H1 (cell line): ENCODE data around the gene C1S. TPM values are rescaled to one million over a fixed set of nuclear protein-coding genes. Genes with fewer than 3 reads are reported as not detected.

ENCODE experiments used
- CTCF ChIA-PET: fragments of 300-600 bp; sonication (Branson Sonifier 250); formaldehyde crosslinking; loops from one replicate; lab custom pipeline; 2021; ENCODE audit not compliant: partially characterized antibody; lab: Charles Lee
- POLR2A ChIA-PET: fragments of 300-600 bp; sonication (Branson Sonifier 250); formaldehyde crosslinking; loops from one replicate; lab custom pipeline; 2021; ENCODE audit warnings: inconsistent platforms; ENCODE audit not compliant: partially characterized antibody; lab: Charles Lee
- DNase-seq, 2 experiments: peaks; one replicate each; pipeline versions ENCODE4 v3.0.0 to v3.0.0-alpha.2; 2010 to 2022; ENCODE audit warnings: low spot score in 2 of 2, low read depth in 1 of 2, mixed read lengths in 1 of 2
- FAIRE-seq: peaks from 2 replicates; lab custom pipeline; 2011; peaks lifted over from hg19 to GRCh38; lab: Jason Lieb, UNC
- H2AFZ ChIP-seq: 2 replicates; pipeline ENCODE4 v1.8.1; 2012; ENCODE audit warnings: low read length, inconsistent platforms
- H2AK5ac ChIP-seq: 2 replicates; pipeline ENCODE4 v1.6.1; 2013; ENCODE audit warnings: low read depth, low read length
- H2BK120ac ChIP-seq: replicated peaks from 2 replicates; pipeline ENCODE3; 2013; ENCODE audit warnings: low read depth, low read length, inconsistent platforms
- H2BK12ac ChIP-seq: 2 replicates; pipeline ENCODE4 v1.6.1; 2013; ENCODE audit warnings: low read depth, low read length
- H2BK15ac ChIP-seq: 2 replicates; pipeline ENCODE4 v1.6.1; 2013; ENCODE audit warnings: low read length
- H2BK20ac ChIP-seq: 2 replicates; pipeline ENCODE4 v1.6.1; 2013; ENCODE audit warnings: low read length
- H2BK5ac ChIP-seq: 2 replicates; pipeline ENCODE4 v1.6.1; 2013; ENCODE audit warnings: low read depth, low read length
- H3K14ac ChIP-seq: 2 replicates; pipeline ENCODE4 v1.6.1; 2013; ENCODE audit warnings: inconsistent platforms; ENCODE audit not compliant: insufficient read length
- H3K18ac ChIP-seq: 2 replicates; pipeline ENCODE4 v1.6.1; 2013; ENCODE audit warnings: low read length; ENCODE audit errors: extremely low read depth
- H3K23ac ChIP-seq: 2 replicates; pipeline ENCODE4 v1.6.1; 2013; ENCODE audit warnings: inconsistent platforms; ENCODE audit not compliant: insufficient read length
- H3K23me2 ChIP-seq: 2 replicates; pipeline ENCODE4 v1.6.1; 2013; ENCODE audit warnings: low read depth, low read length
- H3K27ac ChIP-seq: 2 replicates; pipeline ENCODE4 v1.6.1; 2011; ENCODE audit warnings: low read depth, low read length, inconsistent platforms
- H3K27me3 ChIP-seq, 4 experiments: replicated peaks in 1 of 4; 1 replicate in 1 of 4; 2 replicates in 3 of 4; pipeline versions ENCODE4 v1.6.1 to v1.8.1; 2011 to 2013; ENCODE audit warnings: low read length in 3 of 4, mild to moderate bottlenecking in 3 of 4, inconsistent platforms in 2 of 4, mixed read lengths in 2 of 4, moderate library complexity in 1 of 4; ENCODE audit not compliant: control insufficient read depth in 3 of 4, insufficient read depth in 3 of 4; ENCODE audit errors: extremely low read depth in 1 of 4
- H3K36me3 ChIP-seq, 4 experiments: 2 replicates each; pipeline versions ENCODE4 v1.6.1 to v1.8.1; 2011 to 2013; ENCODE audit warnings: mild to moderate bottlenecking in 4 of 4, low read length in 3 of 4, moderate library complexity in 2 of 4, control low read depth in 1 of 4, inconsistent platforms in 1 of 4; ENCODE audit not compliant: insufficient read depth in 4 of 4, control insufficient read depth in 2 of 4
- H3K4ac ChIP-seq: replicated peaks from 2 replicates; pipeline ENCODE3; 2013; ENCODE audit warnings: low read length, low read depth, mixed read lengths, inconsistent platforms; ENCODE audit not compliant: insufficient read length
- H3K4me1 ChIP-seq, 4 experiments: replicated peaks in 1 of 4; 1 replicate in 1 of 4; 2 replicates in 3 of 4; pipeline versions ENCODE4 v1.6.1 to v1.8.1; 2011 to 2013; ENCODE audit warnings: low read length in 3 of 4, inconsistent platforms in 2 of 4, mixed read lengths in 1 of 4; ENCODE audit not compliant: insufficient read depth in 4 of 4, control insufficient read depth in 3 of 4
- H3K4me2 ChIP-seq, 2 experiments: 2 replicates each; pipeline versions ENCODE4 v1.6.1 to v1.8.1; 2011 to 2013; ENCODE audit warnings: low read depth in 2 of 2, low read length in 2 of 2, control low read depth in 1 of 2, inconsistent platforms in 1 of 2, mild to moderate bottlenecking in 1 of 2; ENCODE audit not compliant: insufficient read depth in 1 of 2
- H3K4me3 ChIP-seq, 4 experiments: fragments of 200-600, 300-600 bp in 1 of 4; sonication (generic), shearing (Covaris generic), sonication (Bioruptor Twin) in 1 of 4; 2 replicates each; pipeline versions ENCODE4 v1.5.1 to v1.8.1; 2011 to 2016; ENCODE audit warnings: low read length in 4 of 4, low read depth in 3 of 4, control low read depth in 2 of 4, inconsistent platforms in 2 of 4, mild to moderate bottlenecking in 2 of 4, mixed read lengths in 1 of 4, moderate library complexity in 1 of 4; ENCODE audit not compliant: insufficient read depth in 2 of 4; ENCODE audit errors: extremely low read depth in 1 of 4
- H3K56ac ChIP-seq: replicated peaks from 2 replicates; pipeline ENCODE3; 2013; ENCODE audit warnings: low read depth, mild to moderate bottlenecking, mixed read lengths, low read length, inconsistent platforms; ENCODE audit not compliant: insufficient read length
- H3K79me1 ChIP-seq: 2 replicates; pipeline ENCODE4 v1.6.1; 2013; ENCODE audit warnings: low read depth, low read length, control low read depth
- H3K79me2 ChIP-seq, 2 experiments: 2 replicates each; pipeline versions ENCODE4 v1.6.1 to v1.8.1; 2012 to 2013; ENCODE audit warnings: low read length in 2 of 2, mild to moderate bottlenecking in 2 of 2, inconsistent platforms in 1 of 2; ENCODE audit not compliant: insufficient read depth in 2 of 2, control insufficient read depth in 1 of 2
- H3K9ac ChIP-seq, 4 experiments: replicated peaks in 1 of 4; 1 replicate in 1 of 4; 2 replicates in 3 of 4; pipeline versions ENCODE4 v1.6.1 to v1.8.1; 2011 to 2013; ENCODE audit warnings: low read depth in 3 of 4, low read length in 3 of 4, control low read depth in 2 of 4, mild to moderate bottlenecking in 2 of 4, moderate library complexity in 2 of 4, inconsistent platforms in 1 of 4; ENCODE audit errors: extremely low read depth in 1 of 4
- H3K9me3 ChIP-seq, 2 experiments: 2 replicates each; pipeline versions ENCODE4 v1.6.1 to v1.8.1; 2012 to 2013; ENCODE audit warnings: mild to moderate bottlenecking in 2 of 2, moderate library complexity in 2 of 2, control low read depth in 1 of 2, inconsistent platforms in 1 of 2, low read depth in 1 of 2, low read length in 1 of 2, mixed read lengths in 1 of 2; ENCODE audit not compliant: insufficient read depth in 2 of 2
- H4K20me1 ChIP-seq, 2 experiments: replicated peaks in 1 of 2; 2 replicates each; pipeline versions ENCODE3 to v1.8.1; 2011 to 2013; ENCODE audit warnings: inconsistent platforms in 2 of 2, low read length in 2 of 2, mild to moderate bottlenecking in 1 of 2; ENCODE audit not compliant: insufficient read depth in 2 of 2, control insufficient read depth in 1 of 2
- H4K5ac ChIP-seq: 2 replicates; pipeline ENCODE4 v1.6.1; 2013; ENCODE audit warnings: low read length, low read depth, mixed read lengths, inconsistent platforms; ENCODE audit not compliant: insufficient read length
- H4K8ac ChIP-seq: 2 replicates; pipeline ENCODE4 v1.8.0; 2013; ENCODE audit warnings: mild to moderate bottlenecking, moderate library complexity, low read length, inconsistent platforms; ENCODE audit not compliant: insufficient read depth; ENCODE audit errors: extremely low read depth
- H4K91ac ChIP-seq: replicated peaks from 2 replicates; pipeline ENCODE3; 2013; ENCODE audit warnings: low read length, mixed read lengths, inconsistent platforms; ENCODE audit not compliant: insufficient read length
- BACH1 ChIP-seq: IDR thresholded peaks from 2 replicates; pipeline ENCODE4 v1.6.1; 2012; ENCODE audit warnings: low read length, improper control_type of control experiment
- WGBS, 2 experiments: shearing (Covaris generic) in 1 of 2; methylation state at CpG; one replicate each; pipeline versions ENCODE4 v1.1.6 to v1.1.7; 2013 to 2015; ENCODE audit warnings: low lambda C conversion rate in 2 of 2, mixed read lengths in 2 of 2, inconsistent platforms in 1 of 2, low coverage in 1 of 2, missing lambda C conversion rate in 1 of 2; ENCODE audit not compliant: insufficient replicate concordance in 2 of 2, insufficient coverage in 1 of 2, insufficient read length in 1 of 2; ENCODE audit errors: extremely low coverage in 1 of 2, missing lambda C conversion rate in 1 of 2; 5-methylcytosine and 5-hydroxymethylcytosine counted together
- polyA plus RNA-seq, 7 experiments: library from polyadenylated mRNA; depleted of rRNA in 3 of 7; stranded (reverse) in 5 of 7; unstranded in 2 of 7; fragments of >200 nt in 5 of 7; fragments of 200-250 nt in 2 of 7; gene quantifications; 1 replicate in 5 of 7; 2 replicates in 1 of 7; 4 replicates in 1 of 7; pipeline versions ENCODE4 v1.2.1 to v1.2.3, GENCODE V29; 2011 to 2013; ENCODE audit warnings: missing spikeins in 2 of 7, mixed read lengths in 2 of 7
- total RNA-seq: library from RNA; stranded (reverse); fragmentation: NEBNext Ultra II Directional; extraction: Animal tissue kit (Norgen Biotek cat#: 25700); gene quantifications from 2 replicates; pipeline ENCODE4 v1.2.1, GENCODE V29; 2021

C1S gene
- total and polyA plus RNA-seq, 2 of the 8 experiments (the other 6 are each of a cell fraction or from before 2014, with no cell fraction given), result 4.4 to 7.3 TPM

DNA sequence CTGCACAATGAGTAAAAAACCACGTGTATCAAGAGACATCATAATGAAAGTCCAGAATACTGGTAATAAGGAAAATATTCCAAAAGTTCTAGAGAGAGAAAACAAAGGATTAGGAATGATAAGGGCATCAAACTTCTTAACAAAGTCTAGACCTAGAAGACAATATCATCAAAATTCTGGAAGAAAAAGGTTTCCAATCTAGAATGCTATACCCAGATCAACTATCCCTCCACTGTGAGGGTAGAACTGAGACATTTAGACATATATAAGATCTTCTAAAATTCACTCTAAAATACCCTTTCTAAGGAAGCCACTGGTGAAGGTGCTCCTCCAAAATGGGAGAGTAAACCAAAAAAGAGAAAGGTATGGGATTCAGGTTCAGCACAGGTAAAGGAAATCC is 45.6 kb downstream of the C1S start:
- Histone ChIP-seq H3K79me1 (peaks cover 2% of the 10 kb centered on the region; the same call in 1 of the 2 replicates), H4K5ac (no peak overlapping the region), H2AFZ (no peak overlapping the region), H3K9me3 (peaks cover 0 to 3% of the 10 kb centered on the region in 2 experiments; a peak in 2 of 4 replicates), H4K20me1 (peaks cover 0 to 4% of the 10 kb centered on the region in 2 experiments), H3K23ac (no peak overlapping the region), H3K27me3 (no peaks in the 10 kb centered on the region), H3K4me2 (no peak overlapping the region), H3K4ac (no peak overlapping the region), H2BK20ac (no peak overlapping the region), H3K4me3 (no peak overlapping the region), H3K9ac (no peak overlapping the region), H3K18ac (no peak overlapping the region), H2BK120ac (no peak overlapping the region), H3K14ac (no peak overlapping the region), H3K36me3 (no peaks in the 10 kb centered on the region; a peak in 1 of 8 replicates), H2AK5ac (no peak overlapping the region), H2BK5ac (no peak overlapping the region), H3K56ac (no peak overlapping the region), H3K79me2 (no peaks in the 10 kb centered on the region), H2BK15ac (no peak overlapping the region), H2BK12ac (no peak overlapping the region), H4K91ac (no peak overlapping the region), H3K27ac (no peak overlapping the region), H4K8ac (no peak overlapping the region), H3K4me1 (peaks cover 0 to 2% (median under 1%) of the 10 kb centered on the region in 4 experiments; a peak in 1 of 7 replicates), H3K23me2 (peaks cover 4% of the 10 kb centered on the region)
- DNase-seq (no peak), FAIRE-seq (no peak)
- POLR2A ChIA-PET, result interaction anchor here (2.0 to 3.6 kb wide), 2 partner anchors 10 to 11 kb away, joined by 6 to 42 read pairs; partner anchors contain the start of gene C1R
- CTCF ChIA-PET, result interaction anchor here (4.2 kb wide), 1 partner anchor 160 kb away, joined by 32 read pairs; the partner anchor contains the start of genes C12orf57 and RNU7-1
- 88% methylated on average over 1 of the region's 1 CpG; no CpG with 5 or more reads in 1 of the 2 experiments for WGBS, 2 experiments
- no peak for TF ChIP-seq BACH1
